Measurements from ENCODE around the gene KLHL28.

- TF ChIP-seq CTCF (IDR thresholded peaks at IDR 0.05) (no peak), POLR2A (IDR thresholded peaks at IDR 0.05) (no peak), POLR2AphosphoS5 (IDR thresholded peaks at IDR 0.05) (no peak)
Observed at GRCh38 chr14:44970907-44971306, 9.2 kb upstream of the KLHL28 start.
